Measurements from ENCODE around the gene ESRRG. TPM values are rescaled to one million over a fixed set of nuclear protein-coding genes. Genes with fewer than 3 reads are reported as not detected.

ESRRG gene
- total and polyA plus RNA-seq, 2 of the 8 experiments (the other 6 are each of a cell fraction or from before 2014, with no cell fraction given): 0.59 to 1.4 TPM

DNA sequence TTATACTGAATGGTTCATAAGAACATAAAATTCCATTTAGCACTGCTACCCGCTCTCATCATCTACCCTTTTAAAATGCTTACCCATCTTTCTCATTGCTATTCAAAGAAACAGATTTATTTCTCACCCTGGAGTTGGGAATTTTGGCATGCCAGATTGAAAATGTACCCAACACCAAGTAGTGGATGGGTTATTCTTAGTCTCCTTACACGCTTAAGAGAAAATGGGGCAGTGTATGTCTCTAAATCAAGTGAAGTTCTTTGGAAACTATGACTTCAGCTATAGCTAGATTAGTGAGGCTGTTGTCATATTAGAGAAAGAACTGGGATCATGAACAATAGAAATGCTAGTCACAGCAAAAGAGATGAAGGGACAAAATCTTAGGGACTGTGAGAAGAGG lies 27.7 kb upstream of the ESRRG start (continued):
- TF ChIP-seq, protein P1, sequence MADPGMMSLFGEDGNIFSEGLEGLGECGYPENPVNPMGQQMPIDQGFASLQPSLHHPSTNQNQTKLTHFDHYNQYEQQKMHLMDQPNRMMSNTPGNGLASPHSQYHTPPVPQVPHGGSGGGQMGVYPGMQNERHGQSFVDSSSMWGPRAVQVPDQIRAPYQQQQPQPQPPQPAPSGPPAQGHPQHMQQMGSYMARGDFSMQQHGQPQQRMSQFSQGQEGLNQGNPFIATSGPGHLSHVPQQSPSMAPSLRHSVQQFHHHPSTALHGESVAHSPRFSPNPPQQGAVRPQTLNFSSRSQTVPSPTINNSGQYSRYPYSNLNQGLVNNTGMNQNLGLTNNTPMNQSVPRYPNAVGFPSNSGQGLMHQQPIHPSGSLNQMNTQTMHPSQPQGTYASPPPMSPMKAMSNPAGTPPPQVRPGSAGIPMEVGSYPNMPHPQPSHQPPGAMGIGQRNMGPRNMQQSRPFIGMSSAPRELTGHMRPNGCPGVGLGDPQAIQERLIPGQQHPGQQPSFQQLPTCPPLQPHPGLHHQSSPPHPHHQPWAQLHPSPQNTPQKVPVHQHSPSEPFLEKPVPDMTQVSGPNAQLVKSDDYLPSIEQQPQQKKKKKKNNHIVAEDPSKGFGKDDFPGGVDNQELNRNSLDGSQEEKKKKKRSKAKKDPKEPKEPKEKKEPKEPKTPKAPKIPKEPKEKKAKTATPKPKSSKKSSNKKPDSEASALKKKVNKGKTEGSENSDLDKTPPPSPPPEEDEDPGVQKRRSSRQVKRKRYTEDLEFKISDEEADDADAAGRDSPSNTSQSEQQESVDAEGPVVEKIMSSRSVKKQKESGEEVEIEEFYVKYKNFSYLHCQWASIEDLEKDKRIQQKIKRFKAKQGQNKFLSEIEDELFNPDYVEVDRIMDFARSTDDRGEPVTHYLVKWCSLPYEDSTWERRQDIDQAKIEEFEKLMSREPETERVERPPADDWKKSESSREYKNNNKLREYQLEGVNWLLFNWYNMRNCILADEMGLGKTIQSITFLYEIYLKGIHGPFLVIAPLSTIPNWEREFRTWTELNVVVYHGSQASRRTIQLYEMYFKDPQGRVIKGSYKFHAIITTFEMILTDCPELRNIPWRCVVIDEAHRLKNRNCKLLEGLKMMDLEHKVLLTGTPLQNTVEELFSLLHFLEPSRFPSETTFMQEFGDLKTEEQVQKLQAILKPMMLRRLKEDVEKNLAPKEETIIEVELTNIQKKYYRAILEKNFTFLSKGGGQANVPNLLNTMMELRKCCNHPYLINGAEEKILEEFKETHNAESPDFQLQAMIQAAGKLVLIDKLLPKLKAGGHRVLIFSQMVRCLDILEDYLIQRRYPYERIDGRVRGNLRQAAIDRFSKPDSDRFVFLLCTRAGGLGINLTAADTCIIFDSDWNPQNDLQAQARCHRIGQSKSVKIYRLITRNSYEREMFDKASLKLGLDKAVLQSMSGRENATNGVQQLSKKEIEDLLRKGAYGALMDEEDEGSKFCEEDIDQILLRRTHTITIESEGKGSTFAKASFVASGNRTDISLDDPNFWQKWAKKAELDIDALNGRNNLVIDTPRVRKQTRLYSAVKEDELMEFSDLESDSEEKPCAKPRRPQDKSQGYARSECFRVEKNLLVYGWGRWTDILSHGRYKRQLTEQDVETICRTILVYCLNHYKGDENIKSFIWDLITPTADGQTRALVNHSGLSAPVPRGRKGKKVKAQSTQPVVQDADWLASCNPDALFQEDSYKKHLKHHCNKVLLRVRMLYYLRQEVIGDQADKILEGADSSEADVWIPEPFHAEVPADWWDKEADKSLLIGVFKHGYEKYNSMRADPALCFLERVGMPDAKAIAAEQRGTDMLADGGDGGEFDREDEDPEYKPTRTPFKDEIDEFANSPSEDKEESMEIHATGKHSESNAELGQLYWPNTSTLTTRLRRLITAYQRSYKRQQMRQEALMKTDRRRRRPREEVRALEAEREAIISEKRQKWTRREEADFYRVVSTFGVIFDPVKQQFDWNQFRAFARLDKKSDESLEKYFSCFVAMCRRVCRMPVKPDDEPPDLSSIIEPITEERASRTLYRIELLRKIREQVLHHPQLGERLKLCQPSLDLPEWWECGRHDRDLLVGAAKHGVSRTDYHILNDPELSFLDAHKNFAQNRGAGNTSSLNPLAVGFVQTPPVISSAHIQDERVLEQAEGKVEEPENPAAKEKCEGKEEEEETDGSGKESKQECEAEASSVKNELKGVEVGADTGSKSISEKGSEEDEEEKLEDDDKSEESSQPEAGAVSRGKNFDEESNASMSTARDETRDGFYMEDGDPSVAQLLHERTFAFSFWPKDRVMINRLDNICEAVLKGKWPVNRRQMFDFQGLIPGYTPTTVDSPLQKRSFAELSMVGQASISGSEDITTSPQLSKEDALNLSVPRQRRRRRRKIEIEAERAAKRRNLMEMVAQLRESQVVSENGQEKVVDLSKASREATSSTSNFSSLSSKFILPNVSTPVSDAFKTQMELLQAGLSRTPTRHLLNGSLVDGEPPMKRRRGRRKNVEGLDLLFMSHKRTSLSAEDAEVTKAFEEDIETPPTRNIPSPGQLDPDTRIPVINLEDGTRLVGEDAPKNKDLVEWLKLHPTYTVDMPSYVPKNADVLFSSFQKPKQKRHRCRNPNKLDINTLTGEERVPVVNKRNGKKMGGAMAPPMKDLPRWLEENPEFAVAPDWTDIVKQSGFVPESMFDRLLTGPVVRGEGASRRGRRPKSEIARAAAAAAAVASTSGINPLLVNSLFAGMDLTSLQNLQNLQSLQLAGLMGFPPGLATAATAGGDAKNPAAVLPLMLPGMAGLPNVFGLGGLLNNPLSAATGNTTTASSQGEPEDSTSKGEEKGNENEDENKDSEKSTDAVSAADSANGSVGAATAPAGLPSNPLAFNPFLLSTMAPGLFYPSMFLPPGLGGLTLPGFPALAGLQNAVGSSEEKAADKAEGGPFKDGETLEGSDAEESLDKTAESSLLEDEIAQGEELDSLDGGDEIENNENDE (IDR thresholded peaks at IDR 0.05; ENCODE audit: insufficient replicate concordance, low read length): no peak
- no peak for TF ChIP-seq BACH1 (IDR thresholded peaks at IDR 0.05; ENCODE audit: low read length)
- TF ChIP-seq ZNF274 (IDR thresholded peaks at IDR 0.05; ENCODE audit: borderline replicate concordance, extremely low read depth, low read length): no peak
- no peak for TF ChIP-seq CBX5 (IDR thresholded peaks at IDR 0.05; ENCODE audit: low read depth, low read length)
- TF ChIP-seq SIN3A (conservative IDR thresholded peaks at IDR 0.05 in 1 of 2, IDR thresholded peaks at IDR 0.05 in 1 of 2; ENCODE audit: low read depth in 1 of 2, low read length in 2 of 2): no peak
- TF ChIP-seq RFX5 (IDR thresholded peaks at IDR 0.05; ENCODE audit: borderline replicate concordance, low read depth, low read length): no peak
- no peak for TF ChIP-seq SAP30 (IDR thresholded peaks at IDR 0.05; ENCODE audit: insufficient read depth, insufficient replicate concordance, low read length)
- TF ChIP-seq PHF8 (conservative IDR thresholded peaks at IDR 0.05; ENCODE audit: low read depth, low read length): no peak
- no peak for TF ChIP-seq SP4 (IDR thresholded peaks at IDR 0.05; ENCODE audit: low read length)
- TF ChIP-seq, protein P2, sequence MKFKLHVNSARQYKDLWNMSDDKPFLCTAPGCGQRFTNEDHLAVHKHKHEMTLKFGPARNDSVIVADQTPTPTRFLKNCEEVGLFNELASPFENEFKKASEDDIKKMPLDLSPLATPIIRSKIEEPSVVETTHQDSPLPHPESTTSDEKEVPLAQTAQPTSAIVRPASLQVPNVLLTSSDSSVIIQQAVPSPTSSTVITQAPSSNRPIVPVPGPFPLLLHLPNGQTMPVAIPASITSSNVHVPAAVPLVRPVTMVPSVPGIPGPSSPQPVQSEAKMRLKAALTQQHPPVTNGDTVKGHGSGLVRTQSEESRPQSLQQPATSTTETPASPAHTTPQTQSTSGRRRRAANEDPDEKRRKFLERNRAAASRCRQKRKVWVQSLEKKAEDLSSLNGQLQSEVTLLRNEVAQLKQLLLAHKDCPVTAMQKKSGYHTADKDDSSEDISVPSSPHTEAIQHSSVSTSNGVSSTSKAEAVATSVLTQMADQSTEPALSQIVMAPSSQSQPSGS (IDR thresholded peaks at IDR 0.05; ENCODE audit: low read length): no peak

Measured in H1 (cell line).